Caco-2 (cell line): ENCODE data around the gene CACNA2D1. TPM values are rescaled to one million over a fixed set of nuclear protein-coding genes. Genes with fewer than 3 reads are reported as not detected.

ENCODE experiments used
- BruUV-seq: library from RNA; stranded (reverse); fragments of 400-500 nt; replicated peaks from 2 replicates; lab custom pipeline; 2021; lab: Mats Ljungman, UMichigan
- CTCF ChIA-PET: fragments of 300-600 bp; sonication (Branson Sonifier 250); formaldehyde crosslinking; loops from one replicate; lab custom pipeline; 2022; ENCODE audit warnings: antibody characterized with exemption; lab: Charles Lee
- POLR2A ChIA-PET: fragments of 300-600 bp; sonication (Branson Sonifier 250); formaldehyde crosslinking; loops from one replicate; lab custom pipeline; 2022; ENCODE audit warnings: antibody characterized with exemption; lab: Charles Lee
- DNase-seq, 2 experiments: peaks; one replicate each; pipeline versions ENCODE4 v3.0.0 to v3.0.0-alpha.2; 2020 to 2022
- H3K27me3 ChIP-seq: replicated peaks from 2 replicates; pipeline ENCODE4 v1.6.0; 2011; ENCODE audit warnings: low read length; ENCODE audit not compliant: control insufficient read depth, insufficient read depth
- H3K36me3 ChIP-seq: 2 replicates; pipeline ENCODE4 v1.5.1; 2011; ENCODE audit warnings: low read length; ENCODE audit not compliant: control insufficient read depth, insufficient read depth
- H3K4me1 ChIP-seq: fragments of 250-450 bp; sonication (Bioruptor Pico); 2 replicates; pipeline ENCODE4 v1.5.1; 2020; ENCODE audit warnings: mild to moderate bottlenecking
- H3K4me3 ChIP-seq: 2 replicates; pipeline ENCODE4 v1.5.1; 2011; ENCODE audit warnings: low read depth, mild to moderate bottlenecking, control low read depth, low read length
- H3K9me3 ChIP-seq: fragments of 250-450 bp; sonication (Bioruptor Pico); 2 replicates; pipeline ENCODE4 v1.5.1; 2020; ENCODE audit warnings: mild to moderate bottlenecking, moderate library complexity
- H3K27ac Mint-ChIP-seq: one replicate; pipeline ENCODE4 v1.8.0; 2022; ENCODE audit warnings: mixed read lengths; ENCODE audit not compliant: unreplicated experiment
- H3K27me3 Mint-ChIP-seq: one replicate; pipeline ENCODE4 v1.8.0; 2022; ENCODE audit warnings: mixed read lengths; ENCODE audit not compliant: insufficient read depth, unreplicated experiment
- H3K36me3 Mint-ChIP-seq: one replicate; pipeline ENCODE4 v1.8.0; 2022; ENCODE audit warnings: mild to moderate bottlenecking, mixed read lengths; ENCODE audit not compliant: insufficient read depth, unreplicated experiment
- H3K4me1 Mint-ChIP-seq: one replicate; pipeline ENCODE4 v1.8.0; 2022; ENCODE audit warnings: low read depth, mixed read lengths; ENCODE audit not compliant: unreplicated experiment
- H3K4me3 Mint-ChIP-seq: one replicate; pipeline ENCODE4 v1.8.0; 2022; ENCODE audit warnings: mild to moderate bottlenecking, moderate library complexity, mixed read lengths; ENCODE audit not compliant: unreplicated experiment
- H3K9me3 Mint-ChIP-seq: one replicate; pipeline ENCODE4 v1.8.0; 2022; ENCODE audit warnings: mixed read lengths; ENCODE audit not compliant: unreplicated experiment
- CTCF ChIP-seq, 2 experiments: fragments of 200-600 bp in 1 of 2; IDR thresholded peaks; 1 replicate in 1 of 2; 2 replicates in 1 of 2; pipeline versions ENCODE4 v1.5.1 to v1.8.0; 2011 to 2022; ENCODE audit warnings: antibody characterized with exemption in 1 of 2, control low read depth in 1 of 2, inconsistent platforms in 1 of 2, low read depth in 1 of 2, low read length in 1 of 2, mild to moderate bottlenecking in 1 of 2, moderate library complexity in 1 of 2; ENCODE audit not compliant: insufficient read depth in 1 of 2, severe bottlenecking in 1 of 2, unreplicated experiment in 1 of 2
- intact Hi-C: fragments of 100-400 bp; cut with micrococcal nuclease; formaldehyde crosslinking; loops from one replicate; pipeline ENCODE4 v1.10.0; 2022; ENCODE audit not compliant: unreplicated experiment
- total RNA-seq: library from RNA; stranded (reverse); gene quantifications from 2 replicates; pipeline ENCODE4 v1.2.3, GENCODE V29; 2022

The CACNA2D1 gene
- total RNA-seq, 1 experiment from 2014 or later = not detected

GRCh38 chr7:82382276-82382675, 61.3 kb downstream of the CACNA2D1 start:
- Histone ChIP-seq H3K9me3 (no peaks in the 10 kb centered on the region), H3K4me3 (no peak overlapping the region), H3K27me3 (no peaks in the 10 kb centered on the region), H3K4me1 (no peaks in the 10 kb centered on the region), H3K36me3 (no peaks in the 10 kb centered on the region)
- no TSS peak for BruUV-seq
- ChIA-PET CTCF (no interaction called here), POLR2A (no interaction called here)
- intact Hi-C loops = no loop called here
- Mint-ChIP-seq H3K4me1 (no peaks in the 10 kb centered on the region), H3K9me3 (no peaks in the 10 kb centered on the region), H3K36me3 (no peaks in the 10 kb centered on the region), H3K27ac (no peak overlapping the region), H3K4me3 (no peak overlapping the region), H3K27me3 (peaks cover 4% of the 10 kb centered on the region)
- TF ChIP-seq CTCF (IDR thresholded peaks at IDR 0.05; ENCODE audit: insufficient read depth in 1 of 2, low read depth in 1 of 2, low read length in 1 of 2, severe bottlenecking in 1 of 2, unreplicated experiment in 1 of 2) = no peak
- no peak for DNase-seq

GRCh38 chr7:82376739-82377138, 66.8 kb downstream of the CACNA2D1 start:
- no peak for TF ChIP-seq CTCF (IDR thresholded peaks at IDR 0.05; ENCODE audit: insufficient read depth in 1 of 2, low read depth in 1 of 2, low read length in 1 of 2, severe bottlenecking in 1 of 2, unreplicated experiment in 1 of 2)
- no peaks in the 10 kb centered on the region for H3K4me1 Mint-ChIP-seq
- no peak overlapping the region for H3K27ac Mint-ChIP-seq
- no peaks in the 10 kb centered on the region for H3K36me3 ChIP-seq
- no peaks in the 10 kb centered on the region for H3K4me1 ChIP-seq
- no TSS peak for BruUV-seq
- POLR2A ChIA-PET = no interaction called here
- no peak for DNase-seq
- H3K9me3 ChIP-seq = no peaks in the 10 kb centered on the region
- no peak overlapping the region for H3K4me3 Mint-ChIP-seq
- peaks cover 6% of the 10 kb centered on the region for H3K27me3 Mint-ChIP-seq
- no peaks in the 10 kb centered on the region for H3K36me3 Mint-ChIP-seq
- H3K27me3 ChIP-seq = no peaks in the 10 kb centered on the region
- no peak overlapping the region for H3K4me3 ChIP-seq
- no peaks in the 10 kb centered on the region for H3K9me3 Mint-ChIP-seq
- CTCF ChIA-PET = no interaction called here
- intact Hi-C loops = no loop called here

GRCh38 chr7:82375713-82376112, 67.9 kb downstream of the CACNA2D1 start:
- no peaks in the 10 kb centered on the region for H3K4me1 Mint-ChIP-seq
- H3K9me3 ChIP-seq = no peaks in the 10 kb centered on the region
- no peaks in the 10 kb centered on the region for H3K4me1 ChIP-seq
- ChIA-PET POLR2A (no interaction called here), CTCF (no interaction called here)
- DNase-seq = no peak
- no peak overlapping the region for H3K4me3 Mint-ChIP-seq
- no peak for TF ChIP-seq CTCF (IDR thresholded peaks at IDR 0.05; ENCODE audit: insufficient read depth in 1 of 2, low read depth in 1 of 2, low read length in 1 of 2, severe bottlenecking in 1 of 2, unreplicated experiment in 1 of 2)
- no TSS peak for BruUV-seq
- no peaks in the 10 kb centered on the region for H3K36me3 ChIP-seq
- intact Hi-C loops = no loop called here
- no peak overlapping the region for H3K27ac Mint-ChIP-seq
- no peaks in the 10 kb centered on the region for H3K36me3 Mint-ChIP-seq
- H3K27me3 Mint-ChIP-seq = peaks cover 6% of the 10 kb centered on the region
- no peak overlapping the region for H3K4me3 ChIP-seq
- no peaks in the 10 kb centered on the region for H3K27me3 ChIP-seq
- H3K9me3 Mint-ChIP-seq = no peaks in the 10 kb centered on the region
